ENCODE results near the gene ERFL.

ERFL gene

GRCh38 chr19:41913538-41914423 is 14.5 kb downstream of the ERFL start:
- DNase-seq (ENCODE audit: low spot score) = no peak

GRCh38 chr19:41912899-41913537 is 15.2 kb downstream of the ERFL start:
- DNase-seq (ENCODE audit: low spot score) = no peak

GRCh38 chr19:41911889-41912731 is 16.1 kb downstream of the ERFL start:
- DNase-seq (ENCODE audit: low spot score) = no peak

GRCh38 chr19:41910992-41911888 is 17.0 kb downstream of the ERFL start:
- DNase-seq (ENCODE audit: low spot score) = no peak

GRCh38 chr19:41910240-41910991 is 17.8 kb downstream of the ERFL start:
- no peak for DNase-seq (ENCODE audit: low spot score)

- no peak for DNase-seq (ENCODE audit: low spot score)
These were observed 18.5 kb downstream of the ERFL start for GRCh38 chr19:41909706-41910105.

- DNase-seq (ENCODE audit: low spot score) = no peak
These were observed 19.4 kb downstream of the ERFL start for GRCh38 chr19:41908724-41909464.

- DNase-seq (ENCODE audit: low spot score) = no peak
These were observed 20.1 kb downstream of the ERFL start for GRCh38 chr19:41907994-41908615.

- no peak for DNase-seq (ENCODE audit: low spot score)
These were observed 21.2 kb downstream of the ERFL start for GRCh38 chr19:41906916-41907680.

- DNase-seq (ENCODE audit: low spot score) = no peak
These were observed 22.0 kb downstream of the ERFL start for GRCh38 chr19:41906271-41906670.

- DNase-seq (ENCODE audit: low spot score) = no peak
These were observed 22.8 kb downstream of the ERFL start for GRCh38 chr19:41905273-41906002.

GRCh38 chr19:41904118-41904870 is 24.0 kb downstream of the ERFL start:
- no peak for DNase-seq (ENCODE audit: low spot score)

- DNase-seq (ENCODE audit: low spot score) = no peak
These were observed 24.9 kb downstream of the ERFL start for GRCh38 chr19:41903193-41903953.

GRCh38 chr19:41902594-41902993 is 25.7 kb downstream of the ERFL start:
- no peak for DNase-seq (ENCODE audit: low spot score)

GRCh38 chr19:41901707-41902360 is 26.4 kb downstream of the ERFL start:
- no peak for DNase-seq (ENCODE audit: low spot score)

GRCh38 chr19:41898235-41898634 is 30.0 kb downstream of the ERFL start:
- DNase-seq (ENCODE audit: low spot score) = no peak
